Duodenal mucosa (tissue), 2 donors: ENCODE data around the gene ADAMTSL3.

ENCODE experiments used
- H3K27ac ChIP-seq: one replicate; pipeline ENCODE4 v1.7.0; 2013; ENCODE audit warnings: low read depth, low read length
- H3K27me3 ChIP-seq, 2 donors: one replicate each; pipeline ENCODE4 v1.7.0; 2013; ENCODE audit warnings: low read length in 2 of 2, control low read depth in 1 of 2; ENCODE audit not compliant: insufficient read depth in 2 of 2, control insufficient read depth in 1 of 2
- H3K36me3 ChIP-seq, 2 donors: one replicate each; pipeline ENCODE4 v1.7.0; 2013; ENCODE audit warnings: low read length in 2 of 2, control low read depth in 1 of 2; ENCODE audit not compliant: insufficient read depth in 2 of 2, control insufficient read depth in 1 of 2
- H3K4me1 ChIP-seq, 2 donors: one replicate each; pipeline ENCODE4 v1.7.0; 2013; ENCODE audit warnings: low read length in 2 of 2, control low read depth in 1 of 2; ENCODE audit not compliant: insufficient read depth in 2 of 2, control insufficient read depth in 1 of 2
- H3K4me3 ChIP-seq, 2 donors: one replicate each; pipeline ENCODE4 v1.7.0; 2013; ENCODE audit warnings: low read length in 2 of 2, low read depth in 1 of 2
- H3K9ac ChIP-seq, 2 donors: one replicate each; pipeline ENCODE4 v1.7.0; 2013; ENCODE audit warnings: low read length in 2 of 2, low read depth in 1 of 2
- H3K9me3 ChIP-seq, 2 donors: one replicate each; pipeline ENCODE4 v1.7.0; 2013; ENCODE audit warnings: low read length in 2 of 2, control low read depth in 1 of 2; ENCODE audit not compliant: control insufficient read depth in 1 of 2

Gene ADAMTSL3

GRCh38 chr15:83810110-83810509 lies 156.2 kb downstream of the ADAMTSL3 start:
- Histone ChIP-seq H3K9ac (no peak overlapping the region), H3K9me3 (peaks cover 3 to 4% of the 10 kb centered on the region in 2 donors), H3K36me3 (no peaks in the 10 kb centered on the region), H3K4me1 (no peaks in the 10 kb centered on the region), H3K27me3 (no peaks in the 10 kb centered on the region), H3K27ac (no peak overlapping the region), H3K4me3 (no peak overlapping the region)

DNA sequence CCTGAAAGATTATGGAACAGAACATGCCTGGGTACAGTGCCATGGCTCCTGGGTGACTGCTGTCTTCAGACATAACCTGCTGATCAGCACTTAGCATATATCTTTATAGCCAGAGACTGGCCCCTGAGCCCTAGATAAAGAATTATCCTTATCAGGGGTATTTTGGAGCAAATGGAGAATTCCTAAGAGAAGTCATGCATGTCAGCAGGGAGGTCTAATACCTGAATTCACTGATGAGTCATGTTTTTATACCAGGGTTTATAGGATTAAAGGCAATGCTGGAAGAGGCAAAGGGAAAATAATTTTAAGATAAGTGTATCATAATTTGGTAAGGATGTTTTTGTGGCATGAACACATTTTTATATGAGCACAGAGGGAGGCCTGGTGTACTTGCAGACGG lies 159.8 kb downstream of the ADAMTSL3 start:
- no peak overlapping the region for H3K4me3 ChIP-seq
- no peaks in the 10 kb centered on the region for H3K27me3 ChIP-seq
- no peak overlapping the region for H3K9ac ChIP-seq
- H3K36me3 ChIP-seq, result no peaks in the 10 kb centered on the region
- no peaks in the 10 kb centered on the region for H3K4me1 ChIP-seq
- no peak overlapping the region for H3K27ac ChIP-seq
- H3K9me3 ChIP-seq, result no peaks in the 10 kb centered on the region

DNA sequence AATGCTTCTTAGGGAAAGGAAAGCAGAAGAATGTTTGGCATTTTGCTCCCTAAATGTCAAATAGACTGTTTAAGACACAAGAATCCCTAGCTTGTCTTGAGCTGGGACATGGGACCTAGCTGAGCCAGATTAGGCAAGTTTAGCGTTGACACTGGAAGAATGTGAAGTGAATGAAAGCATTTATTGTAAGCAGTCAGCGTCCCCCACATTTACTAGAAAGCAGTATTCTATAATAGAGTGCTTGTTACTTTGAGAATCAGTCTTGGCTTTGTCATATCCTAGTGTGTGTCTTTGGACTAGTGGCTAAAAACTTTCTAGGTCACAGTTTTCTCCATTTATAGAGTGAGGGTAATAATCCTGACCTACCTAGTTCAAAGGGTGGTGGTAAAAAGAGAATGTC lies 161.6 kb downstream of the ADAMTSL3 start:
- H3K27me3 ChIP-seq, result no peaks in the 10 kb centered on the region
- no peak overlapping the region for H3K4me3 ChIP-seq
- H3K36me3 ChIP-seq, result no peaks in the 10 kb centered on the region
- H3K9ac ChIP-seq, result no peak overlapping the region
- H3K4me1 ChIP-seq, result no peaks in the 10 kb centered on the region
- H3K9me3 ChIP-seq, result no peaks in the 10 kb centered on the region
- H3K27ac ChIP-seq, result no peak overlapping the region

DNA sequence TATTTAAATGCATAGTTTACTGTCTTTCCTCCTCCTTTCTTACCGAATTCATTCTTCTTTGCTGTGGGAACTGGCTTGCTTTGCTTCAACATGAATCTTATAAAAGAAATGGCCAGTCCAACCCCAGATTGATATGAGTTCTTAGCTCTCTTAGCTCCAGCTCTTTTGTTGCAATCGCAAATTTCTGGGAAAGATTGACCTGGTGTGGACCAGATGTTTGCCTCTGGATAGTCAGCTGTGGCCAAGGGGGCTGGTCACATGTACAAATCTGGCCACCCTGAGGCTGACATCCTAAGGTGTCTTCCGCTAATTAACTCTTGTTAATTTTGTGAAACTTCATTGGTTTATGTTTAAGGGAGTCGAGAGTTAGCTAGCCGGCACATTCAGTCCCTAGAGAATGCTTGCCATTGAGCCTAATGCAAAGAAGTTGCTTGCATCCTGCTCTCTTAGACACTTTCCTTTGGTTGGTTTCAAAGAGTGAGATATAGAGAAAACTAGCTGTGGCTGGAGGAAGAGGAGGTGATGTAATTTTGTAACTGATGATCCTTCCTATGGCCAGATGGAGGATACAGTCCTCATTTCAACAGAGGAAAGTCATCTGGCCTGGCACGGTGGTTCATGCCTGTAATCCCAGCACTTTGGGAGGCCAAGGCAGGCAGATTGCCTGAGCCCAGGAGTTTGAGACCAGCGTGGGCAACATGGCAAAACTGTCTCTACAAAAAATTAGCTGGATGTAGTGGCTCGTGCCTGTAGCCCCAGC lies 162.4 kb downstream of the ADAMTSL3 start:
- H3K9ac ChIP-seq, result no peak overlapping the region
- no peaks in the 10 kb centered on the region for H3K4me1 ChIP-seq
- no peaks in the 10 kb centered on the region for H3K9me3 ChIP-seq
- no peaks in the 10 kb centered on the region for H3K36me3 ChIP-seq
- H3K27ac ChIP-seq, result no peak overlapping the region
- no peak overlapping the region for H3K4me3 ChIP-seq
- H3K27me3 ChIP-seq, result no peaks in the 10 kb centered on the region

DNA sequence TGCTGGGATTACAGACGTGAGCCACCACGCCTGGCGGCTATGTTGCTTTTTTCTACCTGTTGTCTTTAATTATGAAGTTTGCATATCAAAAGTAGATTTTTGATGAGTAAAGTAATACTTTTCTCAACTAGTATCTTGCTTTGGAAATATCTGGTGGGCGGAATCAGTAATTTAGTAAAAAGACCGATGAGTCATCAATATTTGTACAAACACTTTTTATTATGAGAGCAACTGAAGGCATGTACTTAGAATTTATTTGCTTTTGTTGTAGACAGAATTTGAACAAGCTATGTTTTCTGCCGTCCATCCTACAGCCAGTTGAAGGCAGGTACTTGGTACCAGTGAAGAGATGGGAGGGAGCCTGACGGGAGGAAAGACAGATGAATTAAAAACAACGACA lies 164.7 kb downstream of the ADAMTSL3 start:
- H3K9me3 ChIP-seq, result no peaks in the 10 kb centered on the region
- no peak overlapping the region for H3K9ac ChIP-seq
- H3K27me3 ChIP-seq, result no peaks in the 10 kb centered on the region
- no peak overlapping the region for H3K27ac ChIP-seq
- H3K4me1 ChIP-seq, result no peaks in the 10 kb centered on the region
- no peak overlapping the region for H3K4me3 ChIP-seq
- H3K36me3 ChIP-seq, result no peaks in the 10 kb centered on the region

DNA sequence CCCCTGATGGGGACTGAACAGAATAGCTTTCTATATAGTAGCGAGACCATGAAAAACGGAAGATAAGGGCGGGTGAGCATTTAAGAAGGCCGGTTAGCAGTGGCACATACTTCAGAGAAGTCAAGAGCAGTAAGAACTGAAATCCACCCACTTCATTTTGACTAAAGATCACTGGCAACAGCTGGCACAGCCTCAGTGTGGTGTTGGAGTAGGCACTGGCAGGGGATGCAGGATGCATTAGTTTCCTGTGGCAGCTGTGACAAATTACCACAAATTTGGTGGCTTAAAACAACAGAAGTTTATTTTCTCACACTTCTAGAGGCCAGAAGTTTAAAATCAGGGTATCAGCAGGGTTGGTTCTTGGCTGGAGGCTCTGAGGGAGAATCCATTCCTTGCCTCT lies 176.5 kb downstream of the ADAMTSL3 start:
- H3K4me3 ChIP-seq, result no peak overlapping the region
- H3K4me1 ChIP-seq, result no peaks in the 10 kb centered on the region
- H3K36me3 ChIP-seq, result no peaks in the 10 kb centered on the region
- no peaks in the 10 kb centered on the region for H3K9me3 ChIP-seq
- no peak overlapping the region for H3K9ac ChIP-seq
- no peak overlapping the region for H3K27ac ChIP-seq
- H3K27me3 ChIP-seq, result no peaks in the 10 kb centered on the region

DNA sequence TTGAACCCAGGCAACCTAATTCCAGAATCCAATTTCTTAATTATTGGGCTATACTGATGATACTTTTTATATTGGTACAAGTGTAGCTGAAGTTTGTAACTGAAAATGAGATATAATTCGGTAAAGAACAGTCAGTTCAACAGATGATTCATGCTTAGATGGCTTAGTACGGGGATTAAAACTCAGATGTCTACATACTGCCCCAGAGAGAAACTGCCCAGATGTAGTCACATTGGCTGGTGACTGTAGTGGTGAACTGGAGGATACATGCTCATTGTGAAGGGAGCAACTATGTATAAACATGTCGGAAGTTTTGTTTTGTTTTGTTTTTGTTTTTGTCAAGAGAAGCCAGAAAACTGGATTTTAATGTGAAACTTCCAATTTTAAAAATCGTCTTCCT lies 179.6 kb downstream of the ADAMTSL3 start:
- no peaks in the 10 kb centered on the region for H3K4me1 ChIP-seq
- H3K9me3 ChIP-seq, result no peaks in the 10 kb centered on the region
- H3K36me3 ChIP-seq, result no peaks in the 10 kb centered on the region
- H3K27ac ChIP-seq, result no peak overlapping the region
- H3K4me3 ChIP-seq, result no peak overlapping the region
- H3K27me3 ChIP-seq, result no peaks in the 10 kb centered on the region
- H3K9ac ChIP-seq, result no peak overlapping the region

DNA sequence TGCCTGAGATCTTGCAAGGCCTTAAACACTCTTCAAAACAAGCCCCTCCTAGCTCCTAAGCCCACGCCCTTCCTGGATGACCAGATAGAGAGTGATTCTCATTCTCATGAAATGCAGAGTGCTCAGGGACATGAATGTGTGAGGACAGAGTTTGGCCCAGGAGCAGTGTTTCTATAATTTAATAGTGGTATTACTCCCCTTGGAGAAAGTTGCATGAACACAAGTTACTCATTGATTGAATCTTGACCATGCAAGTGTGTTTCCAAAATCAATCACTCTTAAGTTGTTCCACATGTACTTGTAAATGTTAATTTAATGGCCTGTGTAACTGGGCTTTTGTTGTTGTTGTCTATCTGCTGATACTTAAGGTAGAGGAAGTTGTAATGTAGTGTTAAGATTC lies 181.6 kb downstream of the ADAMTSL3 start:
- Histone ChIP-seq H3K9me3 (no peaks in the 10 kb centered on the region), H3K4me3 (no peak overlapping the region), H3K27me3 (no peaks in the 10 kb centered on the region), H3K36me3 (no peaks in the 10 kb centered on the region), H3K4me1 (no peaks in the 10 kb centered on the region), H3K9ac (no peak overlapping the region), H3K27ac (no peak overlapping the region)

- Histone ChIP-seq H3K4me3 (no peak overlapping the region), H3K27ac (no peak overlapping the region), H3K9me3 (no peaks in the 10 kb centered on the region), H3K4me1 (no peaks in the 10 kb centered on the region), H3K9ac (no peak overlapping the region), H3K27me3 (no peaks in the 10 kb centered on the region), H3K36me3 (no peaks in the 10 kb centered on the region)
Observed at GRCh38 chr15:83837945-83838571, 184.1 kb downstream of the ADAMTSL3 start.

- Histone ChIP-seq H3K9ac (no peak overlapping the region), H3K4me3 (no peak overlapping the region), H3K27me3 (no peaks in the 10 kb centered on the region), H3K36me3 (no peaks in the 10 kb centered on the region), H3K27ac (no peak overlapping the region), H3K9me3 (no peaks in the 10 kb centered on the region), H3K4me1 (no peaks in the 10 kb centered on the region)
Observed at GRCh38 chr15:83838763-83839162, 184.8 kb downstream of the ADAMTSL3 start.
